Left ventricle myocardium superior (tissue), 1 donor: Measurements from ENCODE around the gene ADGRF3. TPM values are rescaled to one million over a fixed set of nuclear protein-coding genes. Genes with fewer than 3 reads are reported as not detected.
"Not testable (repeated sequence)": the region's sequence is repeated elsewhere in the genome, so short reads cannot be mapped to it uniquely, and the experiment has no call there.

Source experiments
- ATAC-seq: fragments of 200-7000 bp; cut with Tn5 transposase; one replicate; pipeline ENCODE4 v1.9.1; 2020; ENCODE audit warnings: mild to moderate bottlenecking, moderate library complexity
- DNase-seq: peaks from one replicate; pipeline ENCODE4 v3.0.0-alpha.2; 2020
- intact Hi-C: fragments of 100-400 bp; cut with micrococcal nuclease; formaldehyde crosslinking; loops from one replicate; pipeline ENCODE4 v1.11.0; 2022
- total RNA-seq: library from RNA; stranded (reverse); fragmentation: NEBNext Ultra II Directional; extraction: Animal tissue kit (Norgen Biotek cat#: 25700); gene quantifications from one replicate; pipeline ENCODE4 v1.2.1, GENCODE V29; 2021
- donor health status: DM: no; HTN: yes; CAD: no; lungs with severe emphysema.

Gene ADGRF3
- total RNA-seq, 1 donor from 2014 or later: not detected

DNA sequence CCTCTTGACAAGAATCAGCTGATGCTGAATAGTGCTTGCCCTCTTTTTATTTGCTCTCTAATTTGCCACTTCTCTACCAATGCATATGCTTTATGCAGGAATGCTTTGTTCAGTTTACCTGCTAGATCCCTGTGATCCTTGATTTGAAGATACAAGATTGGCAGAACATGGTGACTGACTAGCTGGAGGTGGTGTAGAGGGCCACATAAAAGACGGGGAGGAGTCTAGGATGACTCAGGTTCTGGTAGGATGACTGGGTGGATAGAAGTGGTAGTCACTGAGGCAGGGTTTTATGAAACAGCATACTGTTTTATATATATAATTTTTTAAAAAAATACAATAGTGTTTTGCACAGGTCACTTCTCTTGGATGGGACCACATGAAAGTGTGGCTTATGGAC is 6.3 kb upstream of the ADGRF3 start:
- intact Hi-C loops: no loop called here
- DNase-seq: no peak
- ATAC-seq: no peak

DNA sequence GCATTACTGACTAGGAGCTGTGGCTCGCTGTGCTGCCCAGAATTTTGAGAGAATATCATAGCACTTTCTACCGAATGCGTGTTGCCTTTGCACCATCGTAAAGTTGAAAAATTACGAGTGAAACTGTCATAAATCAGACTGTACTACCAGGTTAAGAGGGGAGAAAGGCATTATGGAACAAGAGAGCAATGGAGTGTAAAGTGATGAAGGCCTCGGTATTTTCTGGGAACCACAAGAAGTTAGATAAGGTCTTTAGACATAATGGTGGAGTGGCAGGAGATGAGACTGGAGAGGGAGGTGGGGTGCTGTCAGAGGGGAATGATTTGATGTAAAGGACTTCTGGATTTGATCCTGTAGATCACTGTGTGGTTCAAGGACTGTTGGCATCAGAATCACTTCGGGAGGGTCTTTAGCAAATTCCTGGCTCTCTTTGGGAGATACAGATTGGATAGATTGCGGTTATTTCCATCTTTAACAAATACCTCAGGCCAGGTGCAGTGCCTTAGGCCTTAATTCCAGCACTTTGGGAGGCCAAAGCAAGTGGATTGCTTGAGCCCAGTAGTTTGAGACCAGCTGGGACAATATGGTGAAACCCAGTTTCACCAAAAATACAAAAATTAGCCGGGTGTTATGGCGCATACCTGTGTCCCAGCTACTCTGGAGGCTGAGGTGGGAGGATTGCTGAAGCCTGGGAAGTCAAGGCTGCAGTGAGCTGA is 4.9 kb upstream of the ADGRF3 start:
- intact Hi-C loops: no loop called here
- ATAC-seq: no peak
- DNase-seq: no peak

DNA sequence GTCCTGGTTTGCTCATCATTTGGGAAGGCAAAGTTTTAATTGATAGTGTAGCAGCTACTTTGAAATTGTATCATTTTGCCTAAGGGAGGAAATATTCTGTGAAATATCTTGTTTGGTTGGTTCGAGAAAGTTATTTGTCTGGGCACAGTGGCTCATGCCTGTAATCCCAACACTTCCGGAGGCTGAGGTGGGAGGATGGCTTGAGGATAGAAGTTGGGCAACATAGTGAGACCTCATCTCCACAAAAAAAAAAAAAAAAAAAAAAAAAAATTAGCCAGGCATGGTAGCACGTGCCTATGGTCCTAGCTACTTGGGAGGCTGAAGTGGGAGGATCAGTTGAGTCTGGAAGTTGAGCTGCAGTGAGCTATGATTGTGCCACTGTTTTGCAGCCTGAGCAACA is 3.1 kb upstream of the ADGRF3 start:
- ATAC-seq (no peak), DNase-seq (no peak)
- intact Hi-C loops: no loop called here

DNA sequence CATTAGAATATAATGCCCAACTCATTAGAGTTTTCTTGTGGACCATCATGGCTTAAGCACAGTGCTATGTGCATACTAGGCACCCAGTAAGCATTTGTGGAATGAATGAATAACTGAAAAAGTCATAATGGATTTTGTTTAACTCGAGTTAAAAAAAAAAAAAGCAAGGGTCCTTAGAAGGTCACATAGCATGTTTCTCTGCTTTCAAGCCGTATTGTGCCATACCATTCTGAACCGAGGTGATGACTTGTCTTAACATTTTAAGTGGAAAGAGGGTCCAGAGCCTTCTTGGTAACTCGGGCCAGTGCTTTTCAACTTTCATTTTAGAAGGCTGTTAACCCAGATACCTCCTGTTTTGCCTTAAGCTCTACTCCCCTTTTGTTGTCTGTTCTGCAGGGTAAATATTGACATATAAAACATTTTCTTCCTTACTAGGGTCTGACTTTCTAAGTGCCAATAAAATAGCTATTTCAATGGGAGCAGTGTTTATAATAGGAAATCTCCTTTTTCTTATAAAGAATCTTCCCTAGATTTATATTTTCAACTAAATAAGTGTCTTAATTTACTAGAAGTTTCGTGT is 787 bp upstream of the ADGRF3 start:
- intact Hi-C loops: no loop called here
- ATAC-seq: no peak
- no peak for DNase-seq

DNA sequence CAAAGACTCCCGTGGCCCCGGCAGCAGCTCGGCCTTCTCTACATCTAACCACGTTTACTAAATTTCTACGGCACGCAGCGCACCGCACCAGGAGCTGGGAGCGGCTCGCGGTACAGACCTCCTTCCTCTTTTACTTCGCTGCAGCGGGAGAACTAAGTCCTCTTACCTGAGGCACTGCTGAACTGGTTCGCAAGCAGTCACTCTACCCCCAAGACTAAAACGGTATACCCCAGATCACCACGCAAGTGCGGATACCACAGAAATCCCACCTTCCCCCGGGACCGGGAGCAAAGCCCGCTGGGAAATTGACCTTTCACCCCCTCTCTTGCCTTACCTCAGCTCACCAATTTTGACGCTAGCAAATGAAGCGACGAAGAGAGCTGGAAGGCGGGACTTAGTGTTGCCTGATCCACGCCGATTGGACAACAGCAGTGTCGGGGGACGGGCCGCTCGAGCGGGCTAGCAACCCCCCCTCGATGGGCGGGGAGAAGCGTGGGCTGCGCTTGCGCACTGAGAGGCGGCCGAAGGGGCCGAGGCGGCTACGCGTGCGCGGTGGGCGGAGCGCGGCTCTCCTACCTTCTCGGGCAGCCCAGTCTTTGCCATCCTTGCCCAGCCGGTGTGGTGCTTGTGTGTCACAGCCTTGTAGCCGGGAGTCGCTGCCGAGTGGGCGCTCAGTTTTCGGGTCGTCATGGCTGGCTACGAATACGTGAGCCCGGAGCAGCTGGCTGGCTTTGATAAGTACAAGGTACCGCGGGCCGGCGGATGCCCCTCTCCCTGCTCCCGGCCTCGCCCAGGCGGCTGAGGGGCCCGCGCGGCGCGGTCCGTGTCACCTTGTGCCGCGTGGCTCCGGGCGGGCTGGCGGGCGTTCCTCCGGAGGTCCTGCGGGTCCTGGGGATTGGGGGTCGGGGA is 790 bp downstream of the ADGRF3 start, which contains the start of gene SELENOI:
Gene SELENOI, plus strand, starts transcription at position 599 of the 909 bp plus-strand sequence. Its CDS starts 90 bp downstream, at position 689.
- peak; percentile 97 for ATAC-seq
- intact Hi-C loops: no loop called here
- DNase-seq: peak; percentile 99

DNA sequence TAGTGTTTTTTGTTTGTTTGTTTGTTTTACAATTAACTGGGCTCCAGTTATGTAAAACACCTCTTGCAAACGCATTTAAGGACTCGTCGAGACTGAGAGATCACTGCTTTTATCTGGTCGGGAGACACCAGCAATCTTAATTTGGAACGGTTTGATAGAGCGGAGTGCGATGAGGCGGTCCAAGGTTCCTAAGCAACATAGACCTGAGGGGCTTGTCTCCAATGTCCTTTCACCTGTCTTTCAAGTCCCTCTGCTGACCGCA is 1.4 kb downstream of the ADGRF3 start:
- intact Hi-C loops: no loop called here
- DNase-seq: no peak
- ATAC-seq: no peak

DNA sequence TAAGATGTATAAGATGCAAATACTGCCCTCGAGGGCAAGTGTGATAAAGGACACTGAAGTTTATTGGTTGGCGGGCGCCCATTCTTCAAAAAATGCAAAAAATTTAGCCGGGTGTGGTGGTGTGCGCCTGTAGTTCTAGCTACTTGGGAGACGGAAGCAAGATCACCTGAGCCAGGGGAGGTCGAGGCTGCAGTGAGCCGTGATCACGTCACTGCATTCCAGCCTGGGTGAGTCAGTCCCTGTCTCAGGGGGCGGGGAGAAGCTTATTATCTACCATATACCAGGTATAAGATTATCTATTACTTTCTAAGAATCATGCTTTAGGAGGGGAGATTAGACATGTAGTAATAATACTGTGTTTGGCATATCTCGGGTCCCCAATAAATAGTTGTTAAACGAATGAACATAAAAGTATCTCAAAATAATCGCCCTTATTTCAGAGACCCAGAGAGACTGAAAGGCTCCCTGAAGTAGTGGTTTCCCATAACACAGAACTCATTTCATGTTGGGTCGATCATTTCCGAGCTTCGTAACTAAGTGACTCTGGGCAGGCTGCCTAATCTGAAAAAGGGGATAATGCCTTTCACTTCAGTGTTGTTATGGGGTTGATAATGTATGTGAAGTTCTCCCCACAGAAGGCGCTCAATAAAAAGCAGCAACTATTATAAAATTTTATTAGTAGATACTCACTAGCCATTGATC is 1.9 kb downstream of the ADGRF3 start:
- DNase-seq (no peak), ATAC-seq (no peak)
- intact Hi-C loops: no loop called here

DNA sequence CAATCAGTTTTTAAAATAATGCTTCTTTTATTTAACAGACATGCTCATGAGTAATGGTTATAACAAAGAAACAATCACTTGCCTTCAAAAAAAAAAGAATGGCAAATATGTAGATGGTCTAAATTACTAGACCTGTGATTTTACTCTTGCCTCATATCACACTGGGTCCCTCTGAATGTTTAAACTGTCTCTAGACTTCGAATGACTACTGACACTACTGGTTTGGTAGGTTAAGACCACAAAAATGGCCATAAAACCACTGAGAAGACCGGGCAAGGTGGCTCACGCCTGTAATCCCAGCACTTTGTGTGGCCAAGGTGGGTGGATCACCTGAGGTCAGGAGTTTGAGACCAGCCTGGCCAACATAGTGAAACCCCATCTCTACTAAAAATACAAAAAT is 5.8 kb downstream of the ADGRF3 start:
- intact Hi-C loops: no loop called here

DNA sequence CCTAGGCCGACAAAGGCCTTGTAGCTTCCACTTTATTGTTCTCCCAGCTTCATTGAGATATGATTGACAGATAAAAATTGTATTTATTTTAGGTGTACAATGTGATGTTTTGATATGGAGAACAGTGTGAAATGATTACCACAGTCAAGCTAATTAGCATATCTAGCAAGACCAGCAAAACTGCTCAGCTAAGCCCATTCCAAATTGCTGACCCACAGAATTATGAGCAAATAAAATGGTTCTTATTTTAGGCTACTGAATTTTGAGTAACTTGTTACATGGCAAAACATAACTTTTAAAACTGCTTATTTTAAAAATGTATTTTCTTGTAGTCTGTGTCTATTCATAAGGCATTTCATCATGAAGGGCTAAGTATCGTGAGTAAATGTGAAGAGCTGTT is 9.3 kb downstream of the ADGRF3 start:
- ATAC-seq: no peak
- intact Hi-C loops: no loop called here
- DNase-seq: no peak

More for the DNA sequence above, 5.8 kb downstream of the ADGRF3 start:
- ATAC-seq (no peak), DNase-seq (no peak)

DNA sequence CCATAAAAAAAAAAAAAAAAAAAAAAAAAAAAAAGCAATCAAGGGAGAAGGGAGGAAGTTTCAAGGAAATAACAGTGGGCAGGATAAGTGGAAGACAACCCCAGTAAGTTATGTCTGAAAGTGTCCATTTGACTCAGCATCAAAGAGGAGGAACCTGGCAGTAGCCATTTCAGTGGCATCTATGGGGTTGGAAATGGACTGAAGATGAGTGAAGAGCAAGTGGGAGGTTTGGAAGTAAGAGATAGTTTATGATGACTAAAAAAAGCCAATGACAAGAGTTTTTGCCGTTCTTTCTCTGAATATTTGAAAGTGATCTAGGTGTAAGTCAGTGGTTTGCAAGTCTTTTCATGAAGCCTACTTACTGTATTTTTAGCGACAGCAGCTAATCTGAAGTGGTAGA is 9.9 kb downstream of the ADGRF3 start:
- DNase-seq (no peak), ATAC-seq (no peak)
- intact Hi-C loops: no loop called here

DNA sequence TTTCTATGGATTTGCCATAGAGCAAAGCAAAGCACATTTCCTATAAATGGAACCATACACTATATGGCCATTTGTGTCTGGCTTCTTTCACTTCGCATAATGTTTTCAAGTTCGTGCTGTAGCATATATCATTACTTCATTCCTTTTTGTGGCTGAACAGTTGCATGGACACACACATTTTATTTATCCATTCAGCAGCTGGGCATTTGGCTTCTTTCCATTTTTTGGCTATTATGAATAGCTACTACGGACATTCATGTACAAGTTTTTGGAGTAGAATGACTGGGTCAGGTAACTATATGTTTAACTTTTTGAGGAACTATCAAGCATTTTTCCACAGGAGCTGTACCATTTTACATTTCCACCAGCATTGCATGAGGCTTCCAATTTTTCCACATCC is 11.4 kb downstream of the ADGRF3 start:
- DNase-seq (no peak), ATAC-seq (no peak)
- intact Hi-C loops: no loop called here

DNA sequence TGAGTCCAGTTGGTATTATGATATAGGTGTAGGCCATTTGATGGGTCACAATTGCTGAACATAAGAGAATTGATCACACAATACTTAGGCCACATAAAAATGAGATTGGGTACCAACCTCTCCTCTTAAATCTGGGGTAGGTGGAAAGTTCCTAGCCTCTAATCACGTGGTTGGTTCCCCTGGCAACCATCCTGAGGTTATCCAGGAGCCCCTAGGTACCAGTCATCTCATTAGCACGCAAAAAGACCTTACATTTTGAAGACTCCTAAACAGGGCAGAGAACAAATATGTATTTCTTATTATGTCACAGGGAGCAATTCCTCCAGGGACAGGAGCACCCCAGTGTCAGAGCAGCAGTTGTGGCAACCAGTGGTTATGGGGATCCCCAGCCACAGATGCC is 13.3 kb downstream of the ADGRF3 start:
- intact Hi-C loops: no loop called here
- no peak for DNase-seq
- no peak for ATAC-seq

DNA sequence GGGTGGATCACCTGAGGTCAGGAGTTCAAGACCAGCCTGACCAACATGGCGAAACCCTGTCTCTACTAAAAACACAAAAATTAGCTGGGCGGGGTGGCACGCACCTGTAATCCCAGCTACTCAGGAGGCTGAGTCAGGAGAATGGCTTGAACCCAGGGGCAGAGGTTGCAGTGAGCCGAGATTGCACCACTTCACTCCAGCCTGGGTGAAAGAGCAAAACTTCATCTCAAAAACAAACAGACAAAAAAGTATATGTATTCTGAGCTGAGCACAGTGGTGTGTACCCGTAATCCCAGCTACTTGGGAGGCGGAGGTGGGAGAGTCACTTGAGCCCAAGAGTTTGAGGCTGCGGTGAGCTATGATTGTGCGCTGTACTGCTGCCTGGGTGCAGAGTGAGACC is 15.3 kb downstream of the ADGRF3 start:
- ATAC-seq, intact Hi-C loops, DNase-seq: not testable (repeated sequence)

DNA sequence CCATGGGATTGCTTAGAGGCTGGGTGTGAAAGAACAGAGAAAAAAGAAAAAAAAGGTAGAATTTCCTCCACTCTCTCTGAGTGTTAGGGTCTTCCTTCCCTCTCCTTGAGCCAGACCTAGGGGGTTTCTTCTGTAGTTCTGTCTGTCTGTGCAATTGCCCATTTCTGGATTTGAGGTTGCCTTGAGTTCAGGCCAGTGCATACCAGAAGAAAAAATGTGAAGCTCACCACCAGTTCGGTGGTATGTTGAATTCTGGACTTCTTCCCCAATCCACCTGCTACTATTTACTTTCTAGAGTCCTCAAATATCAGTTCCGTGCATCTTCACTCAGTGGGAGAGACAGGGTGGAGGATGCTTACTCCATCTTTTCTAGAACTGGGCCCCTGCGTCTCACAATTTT is 16.0 kb downstream of the ADGRF3 start:
- intact Hi-C loops: no loop called here
- DNase-seq (no peak), ATAC-seq (no peak)

DNA sequence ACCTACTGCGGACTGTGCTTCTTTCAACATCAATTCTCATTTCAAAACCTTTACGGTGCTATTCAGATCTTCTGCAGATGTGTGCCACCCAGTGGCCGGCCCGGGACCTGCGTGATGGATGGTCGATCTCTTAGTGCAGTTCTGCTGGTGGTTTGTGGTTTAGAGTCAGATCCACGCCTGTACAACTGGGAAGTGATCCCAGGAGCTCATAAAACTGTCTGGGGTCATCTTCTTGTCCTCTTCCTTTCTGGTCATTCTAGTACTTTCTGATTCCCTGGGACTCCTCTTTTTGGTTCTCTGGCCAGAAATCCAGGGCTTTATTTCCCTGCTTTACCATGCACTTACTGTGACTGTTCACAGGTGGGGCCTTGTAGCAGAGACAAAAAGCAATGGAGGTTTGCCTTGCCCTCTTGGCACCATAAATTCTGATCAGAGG is 16.5 kb downstream of the ADGRF3 start:
- intact Hi-C loops: no loop called here
- peak; percentile 92 for DNase-seq
- peak; percentile 93 for ATAC-seq

DNA sequence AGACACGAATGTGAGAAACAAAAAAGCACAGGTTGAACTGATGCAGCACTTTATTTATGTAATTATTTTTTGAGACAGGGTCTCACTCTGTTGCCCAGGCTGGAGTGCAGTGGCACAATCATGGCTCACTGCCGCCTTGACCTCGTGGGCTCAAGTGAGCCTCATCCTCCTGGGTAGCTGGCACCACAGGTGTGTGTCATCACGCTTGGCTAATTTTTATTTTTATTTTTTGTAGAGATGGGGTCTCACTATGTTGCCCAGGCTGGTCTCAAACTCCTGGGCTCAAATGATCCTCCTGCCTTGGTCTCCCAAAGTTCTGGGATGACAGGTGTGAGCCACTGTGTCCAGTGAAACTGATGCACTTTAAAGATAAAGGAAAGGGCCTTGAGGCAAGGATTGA is 17.5 kb downstream of the ADGRF3 start:
- ATAC-seq, intact Hi-C loops, DNase-seq: not testable (repeated sequence)

DNA sequence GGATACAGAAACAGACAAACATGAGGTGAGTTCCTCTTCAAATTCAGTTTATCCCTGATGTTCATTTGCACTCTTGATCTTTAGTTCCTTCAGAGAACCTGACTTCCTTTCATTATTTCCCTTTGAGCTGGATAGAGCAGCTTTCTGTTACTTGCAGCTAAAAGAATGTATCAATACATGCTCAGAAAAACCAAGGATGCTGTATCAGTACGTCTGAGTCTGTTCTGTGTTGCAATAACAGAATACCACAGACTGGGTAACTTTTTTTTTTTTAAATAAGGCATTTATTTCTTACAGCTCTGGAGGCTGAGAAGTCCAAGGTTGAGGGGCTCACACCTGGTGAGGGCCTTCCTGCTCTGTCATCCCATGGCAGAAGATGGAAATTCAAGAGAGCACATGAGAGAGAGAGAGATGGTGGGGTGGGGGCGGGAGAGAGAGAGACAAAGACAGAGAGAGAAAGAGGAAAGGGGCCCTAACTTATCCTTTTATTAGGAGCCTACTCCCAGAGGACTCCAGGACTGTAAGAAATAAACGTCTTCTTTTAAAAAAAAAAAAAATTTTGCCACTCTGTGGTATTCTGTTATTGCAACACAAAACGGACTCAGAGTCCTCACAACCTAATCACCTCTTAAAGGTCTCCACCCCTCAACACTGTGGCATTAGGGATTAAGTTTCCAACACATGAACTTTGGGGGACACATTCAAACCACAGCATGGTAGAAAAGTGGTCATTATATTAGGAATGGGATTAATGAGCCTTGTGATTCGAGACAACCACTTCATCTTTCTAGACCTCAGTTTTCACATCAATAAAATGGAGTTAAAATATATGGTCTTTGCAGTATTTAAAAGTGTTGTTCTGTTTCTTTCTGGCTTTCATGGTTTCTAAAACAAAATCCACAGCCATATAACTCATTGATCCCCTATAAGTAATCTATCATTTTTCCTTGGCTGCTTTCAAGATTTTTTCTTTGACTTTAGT is 19.0 kb downstream of the ADGRF3 start:
- ATAC-seq: no peak
- no peak for DNase-seq
- intact Hi-C loops: no loop called here

DNA sequence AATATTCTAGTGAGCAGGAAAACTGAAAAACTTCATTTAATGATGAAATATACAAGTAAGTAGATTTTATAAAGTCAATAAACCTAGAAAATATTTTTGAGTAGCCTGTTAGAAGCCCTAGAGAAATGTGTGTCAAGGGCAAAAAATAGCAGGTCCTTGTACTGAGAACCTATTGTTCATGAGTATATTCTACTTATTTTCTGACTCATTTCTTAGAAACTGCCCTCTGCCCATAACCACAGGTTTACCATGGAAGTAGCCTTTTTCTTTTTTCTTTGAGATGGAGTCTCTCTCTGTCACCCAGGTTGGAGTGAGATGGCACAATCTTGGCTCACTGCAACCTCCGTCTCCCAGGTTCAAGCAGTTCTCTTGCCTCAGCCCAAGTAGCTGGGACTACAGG is 20.1 kb downstream of the ADGRF3 start:
- no peak for ATAC-seq
- no peak for DNase-seq
- intact Hi-C loops: no loop called here

DNA sequence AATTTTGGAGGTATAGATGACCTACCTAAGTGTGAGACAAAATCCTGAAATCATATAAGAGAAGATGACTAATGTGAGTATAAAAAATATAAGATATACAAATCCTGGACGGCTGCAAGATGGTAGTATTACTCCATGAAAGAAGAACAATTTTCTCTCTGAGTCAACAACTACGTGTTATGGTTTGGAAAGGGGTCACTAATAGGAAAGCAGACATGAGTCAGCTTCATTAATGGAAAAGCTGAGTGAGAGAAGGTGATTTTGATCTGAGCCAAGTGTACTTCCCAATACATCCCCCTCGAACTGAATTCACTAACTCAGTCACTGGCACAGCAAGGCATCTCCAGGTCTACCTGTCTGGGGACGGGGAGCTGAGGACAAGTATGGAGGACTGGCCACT is 20.7 kb downstream of the ADGRF3 start:
- ATAC-seq: no peak
- no peak for DNase-seq
- intact Hi-C loops: no loop called here
